ENCODE results near the gene PTPN5. TPM values are rescaled to one million over a fixed set of nuclear protein-coding genes. Genes with fewer than 3 reads are reported as not detected.

PTPN5 gene
- total RNA-seq, 2 donors from 2014 or later, result not detected

GRCh38 chr11:18706330-18707243 is 85.0 kb downstream of the PTPN5 start:
- DNase-seq (peak; percentile 33 to 46 (median 38)), ATAC-seq (peak; percentile 90)
- Mint-ChIP-seq H3K27me3 (no peaks in the 10 kb centered on the region), H3K4me3 (peak overlapping the region; percentile 99), H3K36me3 (ENCODE audit: low read depth) (peaks cover 2% of the 10 kb centered on the region), H3K4me1 (peaks cover 23% of the 10 kb centered on the region), H3K27ac (peak overlapping the region; percentile 98)
- no peaks in the 10 kb centered on the region for H3K9me3 ChIP-seq (ENCODE audit: control insufficient read depth, low read length, poor library complexity, severe bottlenecking)

DNA sequence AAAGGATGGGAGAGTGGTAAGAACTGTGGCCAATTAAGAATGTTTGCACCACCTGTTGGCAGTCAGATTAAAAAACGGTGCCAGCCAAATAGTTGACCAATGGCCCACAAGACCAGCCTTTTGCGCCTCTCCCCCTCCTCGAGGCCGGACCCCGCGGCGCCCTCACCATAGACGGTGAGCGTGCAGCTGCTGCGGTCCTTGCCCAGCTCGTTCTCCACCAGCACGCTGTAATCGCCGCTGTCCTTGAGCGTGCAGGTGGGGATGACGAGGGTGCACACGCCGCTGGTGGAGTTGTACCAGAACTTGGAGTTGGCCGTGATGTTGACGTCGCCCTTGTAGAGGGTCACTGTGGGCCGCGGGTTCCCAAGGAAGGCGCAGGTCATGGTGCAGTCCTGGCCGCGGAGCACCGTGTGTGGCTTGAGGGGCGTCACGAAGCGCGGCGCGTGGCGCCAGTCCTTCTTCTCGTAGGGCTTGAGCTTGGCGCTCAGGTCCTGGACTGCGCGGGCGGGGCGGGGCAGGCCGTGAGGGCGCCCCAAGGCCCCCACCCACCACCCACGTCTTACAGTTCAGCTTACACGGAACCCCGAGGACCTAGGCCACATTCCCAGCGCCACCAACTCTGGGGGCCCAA is 85.8 kb downstream of the PTPN5 start:
- peak overlapping the region; percentile 99 for H3K4me3 Mint-ChIP-seq
- H3K9me3 ChIP-seq (ENCODE audit: control insufficient read depth, low read length, poor library complexity, severe bottlenecking), result no peaks in the 10 kb centered on the region
- peaks cover 2% of the 10 kb centered on the region for H3K36me3 Mint-ChIP-seq (ENCODE audit: low read depth)
- peak; percentile 45 for ATAC-seq
- peak overlapping the region; percentile 98 for H3K27ac Mint-ChIP-seq
- H3K27me3 Mint-ChIP-seq, result no peaks in the 10 kb centered on the region
- H3K4me1 Mint-ChIP-seq, result peaks cover 23% of the 10 kb centered on the region
- DNase-seq, result peak in 1 of 3 donors; percentile 13

DNA sequence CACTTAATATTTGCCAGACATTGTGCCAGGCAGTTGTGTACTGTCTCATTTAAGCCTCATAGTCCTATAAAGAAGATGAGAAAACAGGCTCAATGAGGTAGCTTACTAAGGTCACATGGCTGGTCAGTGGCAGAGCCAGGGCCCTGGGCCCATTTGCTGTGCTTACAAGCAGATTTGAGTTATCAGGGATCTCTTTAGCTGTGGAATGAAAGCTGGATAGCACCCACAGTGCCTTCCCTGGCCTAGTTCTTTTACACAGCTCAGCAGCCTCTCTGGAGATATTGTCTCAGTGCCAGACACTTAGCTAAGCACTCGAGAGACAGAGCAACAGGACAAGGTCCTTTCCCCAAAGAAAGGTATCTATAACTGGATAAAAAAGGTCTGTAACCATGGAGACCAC is 86.9 kb downstream of the PTPN5 start:
- Mint-ChIP-seq H3K4me1 (peaks cover 26% of the 10 kb centered on the region), H3K4me3 (peak overlapping the region; percentile 99), H3K27ac (peak overlapping the region; percentile 98), H3K36me3 (ENCODE audit: low read depth) (peaks cover 2% of the 10 kb centered on the region), H3K27me3 (no peaks in the 10 kb centered on the region)
- H3K9me3 ChIP-seq (ENCODE audit: control insufficient read depth, low read length, poor library complexity, severe bottlenecking), result no peaks in the 10 kb centered on the region
- ATAC-seq (no peak), DNase-seq (no peak)

DNA sequence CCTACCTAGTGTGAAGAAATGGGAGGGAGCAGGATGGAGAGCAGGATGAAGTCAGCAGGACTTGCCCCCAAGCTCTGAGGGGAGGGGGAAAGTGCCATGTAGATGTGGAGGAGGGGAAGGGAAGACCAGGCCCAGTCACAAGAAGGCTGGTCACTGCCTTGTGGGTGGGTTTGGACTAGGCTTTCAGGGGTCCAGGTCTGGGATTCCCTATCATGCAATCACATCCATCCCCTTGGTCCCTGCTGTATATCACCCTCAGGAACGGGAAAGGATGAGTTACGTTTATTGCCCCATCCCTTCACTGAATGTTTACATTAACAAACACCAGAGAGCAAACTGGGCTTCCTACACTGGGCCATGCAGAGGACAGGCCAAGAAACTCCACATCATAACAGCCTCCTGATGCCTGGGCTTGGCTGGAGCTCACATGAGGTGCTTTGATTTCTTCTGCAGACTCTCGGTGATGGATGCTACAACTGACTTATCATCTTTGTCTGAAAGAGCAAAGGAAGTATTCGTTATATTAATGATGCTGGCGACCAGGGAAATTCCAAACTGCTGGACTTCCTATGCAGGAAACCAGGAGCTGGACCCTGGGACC is 87.5 kb downstream of the PTPN5 start:
- ATAC-seq (no peak), DNase-seq (no peak)
- Mint-ChIP-seq H3K27ac (peak overlapping the region; percentile 98), H3K36me3 (ENCODE audit: low read depth) (peaks cover 2% of the 10 kb centered on the region), H3K4me3 (no peak overlapping the region), H3K4me1 (peaks cover 29% of the 10 kb centered on the region), H3K27me3 (no peaks in the 10 kb centered on the region)
- no peaks in the 10 kb centered on the region for H3K9me3 ChIP-seq (ENCODE audit: control insufficient read depth, low read length, poor library complexity, severe bottlenecking)

DNA sequence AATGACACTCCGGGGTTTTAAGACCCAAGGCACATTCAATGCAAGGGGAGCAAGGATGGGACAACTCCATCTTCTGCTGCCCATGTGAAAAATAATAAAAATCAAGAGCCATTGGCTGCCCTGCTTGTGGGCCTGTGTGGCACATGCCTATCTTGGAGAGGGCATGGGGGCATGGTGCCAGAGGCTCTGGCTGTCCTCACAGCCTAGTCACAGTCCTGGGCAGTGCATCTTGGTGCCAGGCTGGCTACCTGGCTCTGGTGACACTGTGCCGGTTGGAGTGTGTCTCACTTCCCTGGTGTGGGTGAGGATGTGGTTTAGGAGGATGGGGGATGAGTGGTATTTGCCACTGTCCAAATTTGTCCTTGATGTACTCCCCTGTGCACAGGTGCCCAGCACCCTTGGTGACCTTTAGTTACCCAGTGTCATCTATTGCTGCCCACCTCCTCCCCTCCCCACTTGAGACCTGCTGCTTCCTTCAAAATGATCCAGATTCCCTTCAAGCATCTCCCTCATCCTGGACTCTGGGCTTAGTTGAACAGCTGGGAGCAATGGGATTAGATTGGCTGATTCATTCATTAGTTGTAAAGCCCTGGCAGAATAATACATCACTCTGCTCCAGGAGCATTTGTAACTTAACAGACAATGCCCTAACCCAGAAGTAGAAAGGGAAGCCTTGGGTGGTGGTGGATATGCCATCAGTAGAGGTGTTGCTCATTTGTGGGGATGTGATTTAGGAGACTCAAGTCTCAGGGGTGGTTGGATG is 88.4 kb downstream of the PTPN5 start:
- Mint-ChIP-seq H3K4me1 (peaks cover 31% of the 10 kb centered on the region), H3K27me3 (no peaks in the 10 kb centered on the region), H3K4me3 (peak overlapping the region; percentile 58), H3K27ac (no peak overlapping the region), H3K36me3 (ENCODE audit: low read depth) (peaks cover 2% of the 10 kb centered on the region)
- ATAC-seq (no peak), DNase-seq (no peak)
- H3K9me3 ChIP-seq (ENCODE audit: control insufficient read depth, low read length, poor library complexity, severe bottlenecking), result no peaks in the 10 kb centered on the region

GRCh38 chr11:18701614-18702216 is 89.9 kb downstream of the PTPN5 start:
- Mint-ChIP-seq H3K27me3 (no peaks in the 10 kb centered on the region), H3K4me1 (peaks cover 31% of the 10 kb centered on the region), H3K4me3 (peak overlapping the region; percentile 19), H3K36me3 (ENCODE audit: low read depth) (peaks cover 1% of the 10 kb centered on the region), H3K27ac (peak overlapping the region; percentile 83)
- H3K9me3 ChIP-seq (ENCODE audit: control insufficient read depth, low read length, poor library complexity, severe bottlenecking), result no peaks in the 10 kb centered on the region
- ATAC-seq (no peak), DNase-seq (no peak)

DNA sequence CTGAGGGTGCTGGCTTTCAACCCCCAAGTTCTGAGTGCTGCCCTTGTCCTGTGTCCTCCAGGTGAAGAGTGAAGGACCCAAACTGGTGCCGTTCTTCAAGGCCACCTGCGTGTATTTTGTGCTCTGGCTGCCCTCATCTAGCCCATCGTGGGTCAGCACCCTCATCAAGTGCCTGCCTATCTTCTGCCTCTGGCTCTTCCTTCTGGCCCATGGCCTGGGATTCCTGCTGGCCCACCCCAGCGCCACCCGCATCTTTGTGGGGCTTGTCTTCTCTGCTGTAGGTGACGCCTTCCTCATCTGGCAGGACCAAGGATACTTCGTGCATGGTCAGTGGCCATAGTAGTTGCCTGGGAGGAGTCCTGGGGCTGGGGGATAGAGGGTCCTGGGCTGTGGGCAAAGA is 90.7 kb downstream of the PTPN5 start:
- peak overlapping the region; percentile 83 for H3K27ac Mint-ChIP-seq
- H3K4me1 Mint-ChIP-seq, result peaks cover 25% of the 10 kb centered on the region
- DNase-seq (no peak), ATAC-seq (no peak)
- H3K4me3 Mint-ChIP-seq, result peak overlapping the region; percentile 45
- no peaks in the 10 kb centered on the region for H3K27me3 Mint-ChIP-seq
- H3K9me3 ChIP-seq (ENCODE audit: control insufficient read depth, low read length, poor library complexity, severe bottlenecking), result no peaks in the 10 kb centered on the region
- no peaks in the 10 kb centered on the region for H3K36me3 Mint-ChIP-seq (ENCODE audit: low read depth)

GRCh38 chr11:18700375-18700774 is 91.2 kb downstream of the PTPN5 start:
- peak overlapping the region; percentile 84 for H3K4me3 Mint-ChIP-seq
- H3K27ac Mint-ChIP-seq, result peak overlapping the region; percentile 83
- peaks cover 24% of the 10 kb centered on the region for H3K4me1 Mint-ChIP-seq
- no peak for ATAC-seq
- H3K36me3 Mint-ChIP-seq (ENCODE audit: low read depth), result no peaks in the 10 kb centered on the region
- H3K27me3 Mint-ChIP-seq, result no peaks in the 10 kb centered on the region
- no peak for DNase-seq
- no peaks in the 10 kb centered on the region for H3K9me3 ChIP-seq (ENCODE audit: control insufficient read depth, low read length, poor library complexity, severe bottlenecking)

GRCh38 chr11:18699848-18700261 is 91.7 kb downstream of the PTPN5 start:
- Mint-ChIP-seq H3K36me3 (ENCODE audit: low read depth) (no peaks in the 10 kb centered on the region), H3K4me1 (peaks cover 19% of the 10 kb centered on the region), H3K4me3 (peak overlapping the region; percentile 84), H3K27me3 (no peaks in the 10 kb centered on the region), H3K27ac (peak overlapping the region; percentile 83)
- DNase-seq (no peak), ATAC-seq (no peak)
- H3K9me3 ChIP-seq (ENCODE audit: control insufficient read depth, low read length, poor library complexity, severe bottlenecking), result no peaks in the 10 kb centered on the region

DNA sequence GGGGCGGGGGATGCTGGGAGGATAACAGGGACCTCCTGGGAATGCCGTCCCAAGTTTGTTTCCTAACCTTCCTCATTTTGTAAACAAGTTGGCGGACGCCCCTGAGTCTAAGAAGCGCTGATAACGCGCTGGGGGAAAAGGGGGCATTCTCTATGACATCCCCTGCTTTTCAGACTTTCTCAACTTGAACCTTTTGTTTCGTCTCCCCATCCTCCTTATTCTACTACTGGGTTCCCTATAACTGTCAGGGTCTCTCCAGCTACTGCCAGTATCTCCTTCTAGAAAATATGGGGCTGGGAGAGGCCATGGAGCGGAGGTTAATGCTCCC is 92.4 kb downstream of the PTPN5 start:
- ATAC-seq (no peak), DNase-seq (no peak)
- peak overlapping the region; percentile 84 for H3K4me3 Mint-ChIP-seq
- H3K36me3 Mint-ChIP-seq (ENCODE audit: low read depth), result no peaks in the 10 kb centered on the region
- peak overlapping the region; percentile 83 for H3K27ac Mint-ChIP-seq
- peaks cover 18% of the 10 kb centered on the region for H3K4me1 Mint-ChIP-seq
- no peaks in the 10 kb centered on the region for H3K27me3 Mint-ChIP-seq
- H3K9me3 ChIP-seq (ENCODE audit: control insufficient read depth, low read length, poor library complexity, severe bottlenecking), result no peaks in the 10 kb centered on the region

DNA sequence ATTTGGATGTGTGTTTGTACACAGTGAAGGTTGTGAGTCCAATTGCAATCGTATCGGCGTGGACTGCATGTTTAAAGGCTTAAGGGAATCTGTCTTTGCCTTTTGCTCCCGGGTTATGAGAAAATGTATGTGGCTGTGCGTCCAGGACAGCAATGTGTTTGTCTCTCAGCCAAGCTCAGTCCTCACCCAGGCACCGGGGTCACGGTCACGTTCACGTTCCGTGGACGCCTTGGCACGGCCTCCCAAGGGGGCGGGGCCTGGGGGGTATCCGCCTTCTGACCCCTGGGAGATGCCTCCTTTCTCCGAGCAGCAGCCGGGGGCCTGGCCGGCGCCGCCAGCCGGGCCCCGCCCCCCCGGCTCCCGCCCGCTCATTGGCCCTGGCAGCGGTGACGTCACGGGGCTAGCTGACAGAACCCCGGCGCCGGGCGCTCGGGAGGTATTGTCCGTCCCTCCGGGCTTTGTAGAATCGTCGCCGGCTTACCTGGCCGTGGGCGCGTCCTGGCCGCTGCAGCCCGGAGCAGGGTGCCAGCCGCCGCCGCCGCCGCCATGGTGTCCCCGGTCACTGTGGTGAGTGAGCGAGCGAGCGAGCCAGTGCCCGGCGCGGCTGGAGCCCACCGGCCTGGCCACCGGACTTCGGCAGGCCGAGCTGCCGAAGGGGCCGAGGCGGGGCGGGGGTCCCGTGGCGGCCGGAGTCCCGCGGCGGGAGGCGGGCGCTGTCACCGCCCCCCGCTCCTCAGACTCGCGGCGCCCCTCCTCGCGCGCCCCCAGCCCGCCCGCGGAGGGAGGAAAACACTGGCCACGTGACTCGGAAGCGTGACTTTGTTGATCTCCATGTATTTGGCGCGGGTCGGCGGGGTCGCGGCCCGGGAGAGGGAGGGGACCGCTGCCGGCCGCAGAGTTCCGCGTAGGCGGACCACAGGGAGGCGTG is 93.0 kb downstream of the PTPN5 start, which contains the start of gene TMEM86A:
Gene TMEM86A, plus strand, starts transcription at position 439 of the 928 bp plus-strand sequence. Its CDS starts 108 bp downstream, at position 547.
- peak within 1 kb of the TSS; percentile 83 for H3K27ac Mint-ChIP-seq
- ATAC-seq (peak; percentile 95), DNase-seq (peak; percentile 84 to 90 (median 89))
- no peaks in the 10 kb centered on the region for H3K27me3 Mint-ChIP-seq
- no peaks in the 10 kb centered on the region for H3K9me3 ChIP-seq (ENCODE audit: control insufficient read depth, low read length, poor library complexity, severe bottlenecking)
- no peaks in the 10 kb centered on the region for H3K36me3 Mint-ChIP-seq (ENCODE audit: low read depth)
- H3K4me3 Mint-ChIP-seq, result peak within 1 kb of the TSS; percentile 84
- peaks cover 20% of the 10 kb centered on the region for H3K4me1 Mint-ChIP-seq

DNA sequence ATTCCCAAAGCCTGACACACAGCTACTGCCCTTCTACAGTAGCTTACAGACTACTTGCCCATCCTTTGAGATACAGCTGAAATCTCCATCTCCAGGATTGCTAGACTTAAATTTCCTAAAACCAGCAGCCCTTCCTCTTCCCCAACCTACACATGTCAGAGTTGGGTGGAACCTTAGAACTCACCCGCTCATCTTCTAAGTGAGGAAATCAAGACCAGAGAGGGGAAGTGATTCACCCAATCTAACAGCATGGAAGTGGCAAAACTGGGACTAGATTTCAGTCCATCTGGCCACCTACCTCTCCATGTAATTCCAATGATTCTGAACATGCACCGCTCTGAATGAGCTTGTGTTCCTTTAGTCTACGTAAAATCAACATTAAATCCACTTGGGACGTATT is 94.0 kb downstream of the PTPN5 start:
- DNase-seq (no peak), ATAC-seq (no peak)
- Mint-ChIP-seq H3K36me3 (ENCODE audit: low read depth) (no peaks in the 10 kb centered on the region), H3K27me3 (no peaks in the 10 kb centered on the region), H3K4me3 (no peak overlapping the region), H3K27ac (no peak overlapping the region), H3K4me1 (peaks cover 18% of the 10 kb centered on the region)
- H3K9me3 ChIP-seq (ENCODE audit: control insufficient read depth, low read length, poor library complexity, severe bottlenecking), result no peaks in the 10 kb centered on the region

All from T-helper 17 cell (primary cell).